ENCODE measurements around the gene PDIA5.

Gene PDIA5

DNA sequence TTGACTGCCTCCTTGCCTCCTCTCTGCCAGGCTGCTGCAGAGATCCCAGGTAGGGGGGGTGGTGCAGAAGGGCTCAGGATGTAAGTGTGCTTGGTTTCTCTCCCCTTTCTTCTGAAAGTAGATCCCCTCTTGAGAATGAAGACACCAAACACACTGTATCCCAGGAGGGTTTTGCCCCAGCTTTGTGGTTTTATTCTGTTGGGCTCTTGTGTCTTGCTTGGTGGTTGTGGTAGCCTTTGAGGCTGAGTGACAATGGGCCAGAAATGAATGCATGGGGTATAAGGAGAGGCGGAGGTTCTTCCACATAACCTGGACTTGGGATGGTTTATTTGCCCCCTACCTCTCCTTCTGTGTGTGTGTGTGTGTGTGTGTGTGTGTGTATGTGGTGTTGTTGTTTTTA is 5.7 kb downstream of the PDIA5 start:
- DNase-seq: no peak

DNA sequence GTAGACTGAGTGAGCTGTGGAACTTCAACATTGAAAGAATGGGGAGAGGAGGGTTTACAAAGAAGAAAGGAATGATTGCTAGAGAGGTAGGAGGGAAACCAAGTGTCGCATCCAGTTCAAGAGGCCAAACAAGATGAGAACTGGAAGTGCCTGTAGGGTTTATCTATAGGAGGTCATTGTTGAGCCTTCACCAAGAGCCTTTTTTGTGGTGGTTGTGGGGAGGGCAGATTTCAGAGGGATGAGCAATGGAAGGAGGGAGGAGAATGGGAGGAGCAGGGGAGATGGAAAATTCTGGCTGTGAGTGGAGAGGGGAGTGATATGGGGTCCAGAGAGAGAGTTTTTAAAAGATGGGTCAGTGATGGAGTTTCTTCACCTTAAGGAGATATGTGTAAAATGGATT is 8.5 kb downstream of the PDIA5 start:
- no peak for DNase-seq

DNA sequence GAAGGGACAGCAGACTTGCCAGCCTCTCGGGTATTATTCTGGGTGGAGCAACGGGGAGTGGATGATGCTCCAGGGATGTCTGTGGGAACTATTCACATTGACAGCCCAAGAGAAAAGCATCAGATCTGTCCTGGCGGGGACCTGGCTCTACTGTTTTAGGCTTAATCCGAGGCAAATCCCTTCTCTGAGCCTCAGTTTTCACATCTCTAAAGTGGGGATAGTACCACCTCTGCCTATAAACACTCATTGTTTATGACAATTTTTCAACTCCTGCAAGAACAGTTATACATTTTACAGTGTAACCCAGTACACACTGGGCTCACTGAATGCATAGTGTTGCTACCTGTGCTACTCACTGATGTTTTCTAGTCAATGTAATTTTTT is 9.3 kb downstream of the PDIA5 start:
- no peak for DNase-seq

DNA sequence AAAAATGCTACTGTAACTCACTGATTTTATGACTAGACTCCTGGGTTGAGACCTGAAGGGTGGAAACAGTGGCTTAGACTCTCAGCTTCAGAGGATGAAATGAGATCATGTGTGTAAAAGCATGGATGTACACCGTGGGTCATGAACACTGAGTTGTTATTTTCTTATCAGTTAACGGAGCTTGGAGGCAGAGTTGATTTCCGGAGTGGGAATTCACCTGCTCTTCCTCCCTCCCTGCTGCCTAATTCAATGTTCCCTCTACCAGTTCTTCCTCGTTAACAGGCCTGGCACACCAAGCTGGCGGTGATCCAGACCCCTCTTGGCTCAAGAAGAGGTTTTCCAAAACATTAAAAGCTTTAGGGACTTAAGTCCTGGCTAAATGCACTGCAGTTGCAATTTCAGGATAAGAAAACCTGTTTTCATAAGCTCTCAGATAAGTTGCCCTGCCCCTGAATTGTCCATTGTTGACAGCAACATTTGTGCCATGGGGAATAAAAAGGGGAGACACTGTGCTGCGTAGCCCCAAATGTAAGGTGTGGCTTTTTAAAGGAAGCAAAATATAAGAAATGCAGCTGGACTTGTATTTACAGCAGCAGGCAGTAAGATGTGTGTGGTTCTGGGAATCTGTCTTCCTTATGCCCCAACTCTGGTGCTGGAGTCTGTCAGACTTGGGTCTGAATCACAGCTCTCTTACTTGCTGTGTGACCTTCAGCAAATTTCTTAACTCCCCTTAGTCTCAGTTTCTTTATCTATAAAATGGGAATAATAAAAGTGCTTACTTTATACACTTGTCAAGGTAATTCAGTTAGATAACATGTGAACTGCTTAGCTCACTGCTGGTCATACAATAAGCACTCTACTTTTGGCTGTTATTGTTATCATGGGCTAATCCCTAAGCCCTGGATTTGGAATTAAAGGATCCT is 9.9 kb downstream of the PDIA5 start:
- DNase-seq: no peak

DNA sequence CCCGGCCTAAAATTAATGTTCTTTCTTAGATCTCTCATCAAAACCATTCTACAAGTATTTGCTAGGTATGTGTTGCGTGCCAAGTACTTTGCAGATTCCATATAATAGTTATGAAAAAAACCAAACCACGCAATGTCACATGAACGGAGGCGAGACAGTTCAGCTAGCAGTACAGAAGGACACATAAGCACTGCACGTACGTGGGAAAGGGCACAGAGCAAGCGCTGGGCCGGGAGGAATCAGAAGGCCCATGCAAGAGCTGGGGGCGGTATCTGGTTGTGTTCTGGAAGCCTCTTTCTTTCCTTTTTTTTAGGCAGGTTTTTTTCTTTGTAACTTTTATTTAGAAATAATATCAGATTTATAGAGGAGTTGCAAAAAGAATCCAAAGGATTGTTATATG is 11.3 kb downstream of the PDIA5 start:
- no peak for DNase-seq

DNA sequence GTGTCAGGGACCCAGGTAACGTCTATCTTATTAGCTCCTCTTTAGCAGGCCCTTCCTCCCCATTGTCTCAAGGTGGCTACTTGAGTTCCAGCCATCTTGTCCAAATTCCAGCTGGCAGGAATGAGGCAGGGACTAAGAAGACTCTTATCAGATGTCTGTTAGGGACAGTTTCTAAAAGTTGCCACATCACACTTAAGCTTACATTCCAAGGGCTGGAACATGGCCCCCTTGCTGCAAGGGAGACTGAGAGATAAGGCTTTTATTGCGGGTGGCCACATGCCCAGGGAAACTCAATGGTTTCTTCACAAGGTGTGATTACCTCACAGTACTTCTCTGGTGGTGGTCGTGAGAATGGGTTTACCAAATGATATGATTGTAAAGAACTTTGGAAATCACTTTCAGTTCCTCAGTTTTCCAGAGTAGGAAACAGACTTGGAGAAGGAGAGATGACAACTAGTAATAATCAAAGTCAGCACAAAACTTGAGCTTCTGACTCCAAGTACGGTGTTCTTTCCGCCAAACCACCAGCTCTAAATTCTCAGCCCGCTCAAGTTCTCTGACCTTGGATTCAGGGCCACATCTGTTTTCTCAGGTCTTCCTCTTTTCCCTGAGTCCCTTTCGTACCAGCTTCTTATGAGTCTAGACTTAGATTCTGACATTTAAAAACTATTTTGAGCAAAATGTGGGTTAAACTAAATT is 14.2 kb downstream of the PDIA5 start:
- DNase-seq: no peak

DNA sequence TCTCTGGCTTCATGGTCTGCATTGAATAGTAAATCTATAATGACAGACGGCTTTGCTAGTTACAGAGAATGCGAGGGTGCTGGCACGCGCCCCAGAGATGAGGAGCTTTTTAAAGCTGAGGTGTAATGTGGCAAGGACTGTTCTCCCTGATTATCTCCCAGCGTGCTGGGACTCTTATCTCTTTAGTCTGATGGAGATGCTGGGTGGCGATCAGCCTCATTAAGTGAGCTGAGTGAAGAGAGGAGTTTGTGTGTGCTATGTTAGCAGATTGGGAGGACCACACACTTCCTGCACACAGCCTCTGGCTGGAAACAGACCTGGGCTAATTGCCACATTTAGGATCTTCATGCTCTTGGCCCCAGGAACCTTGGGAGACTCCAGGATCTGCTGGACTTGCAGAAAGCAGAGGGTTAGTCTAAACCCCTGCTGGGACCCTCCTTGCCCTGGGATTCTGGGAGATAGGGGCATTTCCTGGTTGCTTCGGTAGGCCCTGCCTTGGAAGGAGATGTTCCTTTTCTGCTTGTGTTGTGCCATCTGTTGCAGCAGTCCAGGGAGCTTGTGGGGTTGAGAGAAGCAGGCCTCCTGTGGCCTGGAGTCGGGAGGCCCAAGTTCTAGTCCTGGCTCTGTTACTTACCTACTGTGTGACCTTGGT is 15.0 kb downstream of the PDIA5 start:
- no peak for DNase-seq

DNA sequence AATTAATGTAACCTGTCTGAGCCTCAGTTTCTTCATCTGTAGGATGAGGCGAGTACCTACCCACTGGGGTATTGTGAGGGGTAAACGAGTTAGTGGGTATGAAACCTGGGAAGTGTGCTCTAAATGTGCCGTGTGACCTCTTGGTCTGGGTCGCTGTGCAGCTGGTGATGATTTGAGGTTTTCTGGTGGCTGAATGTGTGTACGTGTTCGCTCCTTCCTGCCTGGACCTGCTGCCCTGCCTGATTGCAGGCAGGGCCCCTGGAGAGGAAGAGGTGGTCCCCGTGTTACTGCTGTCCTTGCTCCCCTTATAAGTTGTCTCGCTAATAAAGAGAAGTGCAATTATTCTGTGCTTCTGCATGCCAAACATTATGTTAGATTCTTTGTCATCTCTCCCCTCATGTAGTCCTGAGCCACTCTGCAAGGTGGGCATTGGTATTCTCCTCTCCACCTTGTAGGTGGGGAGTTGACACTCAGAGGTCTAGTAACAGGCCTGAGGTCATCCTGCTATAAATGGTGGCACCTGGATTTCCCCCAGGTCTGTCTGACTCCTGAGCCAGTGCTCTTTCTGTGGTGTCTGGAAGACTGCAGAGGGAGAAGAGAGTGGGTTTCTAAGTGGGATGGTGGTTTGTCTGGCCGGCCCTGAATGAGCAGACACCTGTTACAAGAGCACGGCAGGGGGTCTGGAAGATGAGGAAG is 15.7 kb downstream of the PDIA5 start:
- DNase-seq: no peak

DNA sequence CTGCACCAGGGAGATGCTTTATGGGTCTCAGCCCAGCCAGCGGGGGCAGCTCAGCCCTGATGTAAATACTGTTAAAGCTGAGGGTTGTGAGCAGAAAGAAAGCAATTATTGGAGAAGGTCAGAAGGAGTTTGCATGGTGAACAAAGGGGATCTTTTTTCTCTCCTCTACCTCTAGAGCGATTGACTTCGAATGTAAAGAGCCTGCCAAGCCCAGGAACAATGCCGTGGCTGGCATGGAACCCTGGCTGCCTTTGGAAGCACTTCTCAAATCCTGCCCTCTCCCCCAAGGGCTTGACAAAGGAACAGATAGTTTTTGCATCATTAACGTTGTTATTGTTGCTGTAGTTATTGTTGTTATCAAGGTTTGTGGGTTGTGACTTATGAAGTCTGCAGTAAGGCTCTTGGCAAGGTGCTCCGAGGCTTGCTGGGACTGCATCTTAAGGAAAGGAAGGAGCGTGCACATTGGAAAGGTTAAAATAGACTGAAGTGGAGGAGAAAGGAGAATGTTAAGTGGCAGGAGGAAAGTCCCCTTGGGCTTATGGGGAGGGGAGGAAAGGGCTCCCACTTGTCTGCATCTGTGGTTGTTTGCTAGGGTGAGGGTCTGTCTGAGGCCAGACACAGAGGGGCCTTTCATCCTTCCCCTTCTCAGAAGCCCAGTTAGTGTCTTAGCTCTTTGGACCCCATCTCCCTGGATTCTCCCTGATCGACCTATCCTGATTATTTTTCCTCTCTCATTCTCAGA is 16.7 kb downstream of the PDIA5 start:
- no peak for DNase-seq

DNA sequence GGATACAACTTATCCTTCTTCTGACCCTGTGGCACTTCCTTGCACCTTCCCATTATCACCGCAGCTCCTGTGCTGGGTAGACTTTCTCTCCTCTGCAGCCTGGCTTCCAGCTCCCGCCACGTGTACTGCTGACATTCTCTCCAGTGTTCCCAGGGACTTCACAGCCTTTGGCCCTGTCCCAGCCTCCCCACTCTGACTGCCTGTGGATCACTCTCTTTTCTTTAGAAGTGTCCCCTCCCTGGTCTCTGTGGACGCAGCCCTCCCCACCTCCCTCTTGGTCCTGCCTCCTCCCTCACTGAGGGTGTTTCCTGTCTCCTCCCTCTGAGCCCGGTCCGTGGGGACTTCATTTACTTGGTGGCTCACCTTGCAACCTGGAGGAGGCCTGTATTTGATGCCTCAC is 17.4 kb downstream of the PDIA5 start:
- DNase-seq: no peak

DNA sequence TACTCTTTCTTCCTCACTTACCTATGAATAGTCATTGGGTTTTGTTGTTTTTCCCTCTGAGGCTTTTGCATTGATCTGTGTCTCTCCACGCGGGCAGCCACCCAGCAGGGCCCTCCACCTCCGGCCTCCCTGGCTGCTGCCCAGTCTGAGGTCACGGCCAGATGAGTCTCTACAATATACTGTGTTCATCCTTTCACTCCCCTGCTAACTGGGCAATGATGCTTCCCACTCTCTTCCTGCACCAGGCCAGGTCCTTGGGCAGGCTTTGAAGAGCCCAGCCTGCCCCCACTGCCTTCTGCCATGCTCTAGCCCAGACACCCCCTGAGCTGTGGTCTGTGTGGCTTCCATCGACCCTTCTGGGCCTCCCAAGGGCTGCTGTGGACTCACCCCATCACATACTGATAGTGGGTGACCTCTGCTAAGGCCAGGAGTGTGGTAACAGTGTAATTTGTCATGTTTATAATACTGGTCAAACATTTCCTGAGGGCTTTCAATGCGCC is 18.0 kb downstream of the PDIA5 start:
- DNase-seq: no peak

DNA sequence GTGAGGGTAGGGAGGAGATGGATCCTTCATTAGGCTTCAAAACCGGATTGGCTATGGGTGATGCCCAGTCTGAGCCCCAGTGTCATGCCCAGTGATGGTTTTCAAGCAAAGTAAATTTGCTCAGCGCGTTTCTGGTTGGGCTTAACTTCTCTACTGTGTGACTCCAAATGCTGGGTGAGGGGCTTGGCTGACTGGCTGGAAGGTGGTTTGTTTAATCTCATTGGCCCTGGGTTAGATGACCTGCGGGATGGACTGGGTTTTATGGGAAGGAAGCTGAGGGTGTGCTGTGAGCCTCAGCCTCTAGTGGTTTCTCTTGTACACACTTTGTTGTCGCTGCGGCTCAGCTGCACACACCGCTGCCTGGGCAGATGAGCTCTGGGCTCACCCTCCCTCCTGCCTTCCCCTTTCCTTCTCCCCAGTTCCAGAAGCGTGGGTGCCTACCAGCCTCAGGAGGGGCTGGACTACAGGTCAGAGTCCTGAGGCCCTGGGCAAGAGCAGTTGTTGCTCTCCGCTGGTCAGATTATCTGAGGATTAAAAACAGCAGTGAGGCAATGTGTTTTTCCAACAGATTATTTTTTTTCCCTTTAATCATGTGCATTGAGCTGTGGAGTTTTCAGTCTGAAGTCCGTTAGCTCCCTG is 18.6 kb downstream of the PDIA5 start:
- no peak for DNase-seq

DNA sequence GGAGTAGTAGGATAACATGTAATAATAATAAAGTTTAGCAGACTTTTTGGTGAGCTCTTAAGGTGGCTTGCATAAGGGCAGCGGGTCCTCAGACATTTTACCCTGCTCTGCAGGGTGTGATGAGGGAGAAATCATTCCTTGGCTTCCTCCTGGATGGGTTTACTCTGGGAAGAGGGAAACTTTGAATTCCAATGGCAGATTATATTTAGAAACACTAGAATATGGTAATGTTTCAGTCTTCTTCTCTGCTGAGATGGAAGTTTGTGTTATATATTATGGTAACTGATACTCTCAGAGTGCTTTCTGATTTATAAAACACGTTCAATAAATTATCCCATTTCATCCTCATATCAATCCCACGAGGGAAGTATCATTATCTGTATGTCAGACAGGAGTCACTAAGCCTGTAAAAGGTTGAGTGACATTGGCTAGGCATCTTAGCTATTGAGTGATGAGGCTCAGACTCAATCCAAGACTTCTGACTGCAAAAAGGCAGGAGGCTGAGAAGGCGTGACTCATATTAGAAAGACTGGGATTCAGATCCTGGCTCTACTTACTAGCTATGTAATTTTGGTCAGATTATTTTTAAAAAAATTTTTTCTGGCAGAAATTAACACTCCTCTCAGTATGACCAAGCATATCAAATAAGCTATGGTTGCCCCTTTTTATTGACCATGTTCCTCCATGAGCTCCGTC is 19.3 kb downstream of the PDIA5 start:
- DNase-seq: no peak

DNA sequence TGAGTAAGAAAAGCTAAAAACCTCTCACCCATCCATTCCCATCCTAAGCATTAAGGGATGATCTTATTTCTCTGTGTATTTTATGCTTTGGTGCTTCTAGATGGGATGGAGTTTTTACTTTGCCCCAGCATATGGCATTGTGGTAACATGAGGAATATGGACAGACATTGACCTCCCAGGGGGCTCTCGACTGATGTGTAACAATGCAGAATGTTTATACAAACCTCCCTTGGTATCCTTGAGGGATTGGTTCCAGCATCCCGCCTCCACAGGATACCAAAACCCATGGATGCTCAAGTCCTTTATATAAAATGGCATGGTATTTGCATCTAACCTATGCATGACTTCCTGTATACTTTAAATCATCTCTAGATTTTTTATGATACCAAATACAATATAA is 21.6 kb downstream of the PDIA5 start:
- DNase-seq: no peak

DNA sequence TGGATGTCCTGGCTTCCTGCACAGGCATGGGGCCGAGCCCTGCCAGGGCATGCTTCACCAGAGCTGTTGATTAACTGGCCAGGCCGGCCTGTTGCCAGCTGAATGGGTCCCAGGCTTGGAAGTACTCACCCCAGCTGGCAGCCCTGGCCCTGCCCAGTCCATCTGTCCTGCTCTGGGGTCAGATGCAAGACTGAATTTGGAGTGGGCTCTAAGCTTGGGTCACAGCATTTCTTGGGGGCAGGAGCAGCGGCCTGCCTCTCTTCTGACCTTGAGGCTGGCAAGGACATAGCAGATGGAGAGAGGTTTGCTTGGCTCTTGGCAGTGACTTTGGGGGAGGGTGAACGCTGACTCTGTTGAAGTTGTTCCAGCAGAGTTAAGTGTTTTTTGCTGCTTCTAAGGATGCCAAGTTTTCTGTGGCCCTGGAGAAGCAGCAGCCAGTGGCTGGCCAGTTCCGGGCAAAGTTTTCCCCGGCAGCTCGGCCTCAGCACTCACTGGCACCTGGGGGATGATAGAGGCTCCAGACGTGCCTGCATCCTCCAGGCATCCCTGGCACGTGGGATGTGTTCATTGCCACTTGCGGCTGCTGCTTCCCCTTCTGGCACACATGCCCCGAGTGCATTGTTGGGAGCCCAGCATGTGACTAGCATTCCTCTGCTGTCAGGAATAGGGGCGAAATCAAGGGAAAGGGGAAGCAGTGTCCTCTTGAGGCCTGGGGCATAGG is 22.9 kb downstream of the PDIA5 start:
- DNase-seq: no peak

DNA sequence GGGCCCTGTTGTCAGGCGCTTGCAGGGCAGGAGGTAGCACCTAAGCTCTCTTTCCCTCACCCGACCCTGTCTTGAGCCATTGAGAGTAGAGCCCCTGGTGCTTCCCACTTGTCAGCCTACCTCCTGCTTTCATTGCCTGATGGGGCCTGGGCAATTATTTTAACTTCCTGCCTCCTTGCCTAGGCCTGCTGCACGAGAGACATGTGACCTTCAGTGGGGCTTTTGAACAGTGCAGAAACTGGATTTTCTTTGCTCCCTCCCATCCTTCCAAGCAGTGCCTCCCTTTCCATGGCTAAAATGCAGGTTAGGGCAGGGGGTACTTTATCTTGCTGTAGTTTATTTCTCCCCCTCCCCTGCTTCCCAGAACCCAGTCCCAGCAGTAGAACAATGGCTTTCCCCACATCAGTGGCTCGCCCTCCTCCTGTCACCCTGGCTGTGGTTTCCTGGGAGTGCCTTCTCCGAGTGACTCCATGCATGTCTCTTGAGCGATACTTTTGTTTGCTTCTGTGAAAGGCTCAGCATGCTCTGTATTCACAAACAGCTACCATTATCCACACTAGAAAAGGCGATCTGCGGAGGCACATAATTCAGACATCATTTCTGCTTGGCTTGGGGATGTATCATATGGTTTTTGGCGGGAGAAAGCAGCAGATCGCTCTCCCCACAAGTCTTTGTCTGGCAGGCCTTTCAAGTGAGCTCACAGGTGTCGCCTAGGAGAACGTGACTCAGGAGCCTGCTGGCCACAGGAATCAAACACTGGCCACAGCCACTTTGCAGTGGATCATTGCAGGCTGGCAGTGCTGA is 24.1 kb downstream of the PDIA5 start:
- DNase-seq: no peak

DNA sequence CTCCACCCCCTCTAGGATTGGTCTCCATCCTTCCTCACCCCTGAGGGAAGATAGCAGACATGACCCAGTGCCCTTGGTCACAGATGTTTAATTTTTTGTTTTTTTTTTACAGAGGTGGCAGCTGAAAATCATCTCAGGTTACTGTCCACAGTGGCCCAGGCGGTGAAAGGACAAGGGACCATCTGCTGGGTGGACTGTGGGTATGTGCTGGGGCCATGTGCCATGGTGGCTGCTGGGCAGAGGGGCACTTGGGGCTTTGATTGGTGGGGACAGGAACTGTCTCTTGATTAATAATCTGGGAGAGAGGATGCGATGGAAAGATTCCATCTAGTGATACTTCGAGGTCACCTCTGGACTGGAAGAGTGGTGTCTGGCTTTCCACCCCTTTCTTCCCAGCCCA is 25.4 kb downstream of the PDIA5 start:
- DNase-seq: no peak

DNA sequence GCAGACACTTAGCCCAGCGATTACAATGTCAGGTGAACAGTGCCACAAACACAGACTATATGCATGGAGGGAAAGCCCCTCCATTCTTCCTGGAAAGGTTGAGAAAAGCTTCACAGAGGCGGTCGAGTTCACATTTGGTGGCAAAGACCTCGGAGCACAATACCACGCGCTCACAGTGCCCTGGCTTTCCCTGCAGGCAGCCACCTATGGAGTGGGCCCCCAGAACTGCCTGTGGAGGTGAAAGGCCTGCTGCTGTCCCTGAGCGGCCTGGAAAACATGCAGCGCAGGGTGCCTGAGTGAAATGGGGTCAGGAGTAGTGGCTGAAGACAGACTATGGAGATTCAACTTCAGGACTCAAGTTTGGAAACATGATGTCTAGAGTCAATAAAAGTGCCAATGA is 26.9 kb downstream of the PDIA5 start:
- DNase-seq: no peak

DNA sequence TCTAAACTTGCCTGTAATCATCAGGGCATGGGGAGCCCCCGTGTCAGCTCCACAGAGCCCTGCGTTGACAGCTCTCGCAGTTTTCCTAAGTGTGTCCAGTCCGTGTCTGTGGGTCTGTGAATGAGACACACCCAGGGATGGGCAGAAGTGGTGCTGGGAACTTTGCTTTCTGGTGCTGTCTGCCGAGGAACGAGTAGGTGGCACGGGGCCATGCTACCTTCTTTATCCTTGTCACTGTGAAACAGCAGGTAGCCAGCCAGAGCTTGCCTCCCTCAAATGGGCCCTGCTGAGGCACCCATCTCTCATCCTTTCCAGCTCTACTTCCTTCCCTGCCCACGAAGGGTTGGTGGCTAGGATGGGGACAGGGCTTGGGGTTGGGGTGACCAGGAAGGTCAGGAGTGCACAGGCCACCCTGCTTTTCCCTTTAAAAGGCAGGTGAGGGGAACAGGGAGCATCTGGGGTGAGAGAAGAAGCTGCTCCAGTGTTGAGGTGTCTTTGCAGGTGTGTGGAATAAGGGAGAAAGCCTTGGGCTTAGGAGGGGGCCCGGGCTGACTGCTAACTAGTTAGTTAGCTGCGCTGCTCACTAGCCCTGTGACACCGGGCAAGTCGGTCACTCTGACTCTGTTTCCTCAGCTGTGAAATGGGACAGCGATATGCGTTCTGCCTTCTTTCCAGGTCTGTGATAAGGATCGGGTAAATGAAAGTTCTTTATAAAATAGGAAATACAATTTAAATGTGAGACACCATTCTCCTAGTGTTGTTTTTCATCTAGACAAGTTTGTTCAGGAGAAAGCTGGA is 27.9 kb downstream of the PDIA5 start:
- DNase-seq: no peak

Data from activated CD4-positive, alpha-beta T cell treated with anti-CD3 and anti-CD28 coated beads for 48 hours (primary cell).